ENCODE results near the gene KIF22. TPM values are rescaled to one million over a fixed set of nuclear protein-coding genes. Genes with fewer than 3 reads are reported as not detected.
"Not testable (repeated sequence)": the region's sequence is repeated elsewhere in the genome, so short reads cannot be mapped to it uniquely, and the experiment has no call there.

KIF22 gene
- total RNA-seq, 1 experiment from 2014 or later: 120 TPM

DNA sequence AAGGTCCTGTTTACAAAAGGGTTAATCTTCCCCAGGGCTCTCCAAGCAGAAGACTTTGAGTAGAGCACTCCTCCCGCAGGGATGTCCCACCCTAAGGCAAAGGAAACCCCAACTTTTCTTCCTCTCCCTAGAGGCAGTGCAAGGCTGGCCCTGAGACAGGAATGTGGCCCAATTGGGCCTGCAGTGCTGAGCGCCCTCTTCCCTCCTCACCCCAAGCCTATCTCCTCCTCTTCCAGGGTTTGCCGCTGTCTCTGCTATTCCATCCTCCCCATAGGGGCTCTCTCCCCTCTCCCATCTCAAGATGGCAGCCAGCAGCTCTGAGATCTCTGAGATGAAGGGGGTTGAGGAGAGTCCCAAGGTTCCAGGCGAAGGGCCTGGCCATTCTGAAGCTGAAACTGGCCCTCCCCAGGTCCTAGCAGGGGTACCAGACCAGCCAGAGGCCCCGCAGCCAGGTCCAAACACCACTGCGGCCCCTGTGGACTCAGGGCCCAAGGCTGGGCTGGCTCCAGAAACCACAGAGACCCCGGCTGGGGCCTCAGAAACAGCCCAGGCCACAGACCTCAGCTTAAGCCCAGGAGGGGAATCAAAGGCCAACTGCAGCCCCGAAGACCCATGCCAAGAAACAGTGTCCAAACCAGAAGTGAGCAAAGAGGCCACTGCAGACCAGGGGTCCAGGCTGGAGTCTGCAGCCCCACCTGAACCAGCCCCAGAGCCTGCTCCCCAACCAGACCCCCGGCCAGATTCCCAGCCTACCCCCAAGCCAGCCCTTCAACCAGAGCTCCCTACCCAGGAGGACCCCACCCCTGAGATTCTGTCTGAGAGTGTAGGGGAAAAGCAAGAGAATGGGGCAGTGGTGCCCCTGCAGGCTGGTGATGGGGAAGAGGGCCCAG lies 22.4 kb downstream of the KIF22 start:
- DNase-seq (ENCODE audit: low read depth): no peak

DNA sequence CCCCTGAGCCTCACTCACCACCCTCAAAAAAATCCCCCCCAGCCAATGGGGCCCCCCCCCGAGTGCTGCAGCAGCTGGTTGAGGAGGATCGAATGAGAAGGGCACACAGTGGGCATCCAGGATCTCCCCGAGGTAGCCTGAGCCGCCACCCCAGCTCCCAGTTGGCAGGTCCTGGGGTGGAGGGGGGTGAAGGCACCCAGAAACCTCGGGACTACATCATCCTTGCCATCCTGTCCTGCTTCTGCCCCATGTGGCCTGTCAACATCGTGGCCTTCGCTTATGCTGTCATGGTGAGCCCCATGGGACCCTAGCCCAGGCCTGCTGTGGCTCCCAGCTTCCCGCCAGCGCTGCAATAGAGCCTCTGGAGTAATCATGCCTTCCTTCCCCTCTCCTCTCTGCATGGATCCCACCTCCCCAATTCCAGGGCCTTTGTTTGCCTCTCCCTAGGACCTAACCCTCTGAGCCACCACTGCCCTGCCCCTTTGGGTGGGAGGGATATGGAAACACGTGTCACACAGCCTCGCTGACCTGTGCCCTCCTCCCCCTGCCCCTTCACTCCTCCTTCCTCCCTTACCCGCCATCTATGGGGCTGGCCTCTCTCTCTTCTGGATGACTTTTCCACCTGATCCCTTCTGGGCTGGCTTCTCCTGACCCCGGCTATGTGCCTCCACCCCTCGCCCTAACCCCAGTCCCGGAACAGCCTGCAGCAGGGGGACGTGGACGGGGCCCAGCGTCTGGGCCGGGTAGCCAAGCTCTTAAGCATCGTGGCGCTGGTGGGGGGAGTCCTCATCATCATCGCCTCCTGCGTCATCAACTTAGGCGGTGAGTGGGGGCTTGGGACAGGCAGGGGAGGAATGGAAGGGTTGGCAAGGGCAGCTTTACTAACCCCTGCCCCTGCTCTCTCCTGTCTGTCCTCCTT lies 23.4 kb downstream of the KIF22 start:
- DNase-seq (ENCODE audit: low read depth): no peak

DNA sequence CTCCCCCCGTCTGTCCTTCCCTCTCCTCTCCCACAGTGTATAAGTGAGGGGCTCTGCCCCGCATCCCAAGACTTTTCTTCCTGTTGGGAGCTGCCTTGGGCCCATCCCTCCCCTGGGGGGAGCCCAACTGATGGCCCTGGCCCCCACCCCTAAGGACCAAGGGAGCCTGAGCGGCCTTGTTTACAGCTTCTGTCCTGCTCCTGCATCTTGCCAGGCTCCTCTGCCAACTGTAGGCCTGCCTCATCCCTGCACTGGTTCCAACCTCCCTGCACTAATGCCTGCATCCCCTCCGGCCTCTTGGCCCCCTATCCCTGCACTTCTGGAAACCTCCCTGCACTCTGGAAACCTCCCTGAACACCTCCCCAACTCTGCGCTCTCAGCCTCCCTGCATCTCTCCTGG lies 24.0 kb downstream of the KIF22 start:
- no peak for DNase-seq (ENCODE audit: low read depth)

DNA sequence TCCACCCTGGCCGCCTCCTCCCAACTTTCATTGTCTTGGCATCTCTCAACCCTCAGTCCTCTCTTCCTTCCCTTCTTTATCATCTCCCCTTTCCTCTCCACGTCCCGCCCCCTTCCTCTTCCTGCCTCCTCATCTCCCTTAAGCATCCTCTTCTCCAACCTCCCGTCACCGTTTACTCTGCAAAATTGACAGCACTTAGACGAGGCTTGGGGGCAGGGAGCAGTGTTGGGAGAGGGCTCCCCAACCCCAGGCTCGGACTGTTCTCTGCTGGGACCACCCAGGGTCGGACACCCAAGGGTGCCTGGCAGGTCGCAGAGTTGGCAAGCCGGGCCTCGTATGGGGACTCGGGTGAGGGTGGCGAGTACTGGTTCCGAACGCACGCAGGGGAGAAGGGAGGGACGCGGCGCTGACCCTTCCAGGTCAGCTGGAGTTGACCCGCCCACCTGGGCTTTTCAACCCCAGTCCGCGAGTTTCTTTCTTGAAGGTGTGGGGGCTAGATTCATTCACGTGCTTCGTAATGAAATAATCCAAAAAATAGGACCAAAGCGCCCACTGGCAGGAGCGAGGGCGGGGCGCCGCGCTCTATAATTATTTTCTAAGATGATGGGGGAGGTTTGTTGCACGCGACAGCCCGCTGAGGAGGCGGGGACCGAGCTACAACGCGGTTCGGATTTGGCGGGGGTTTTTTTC lies 24.6 kb downstream of the KIF22 start:
- DNase-seq (ENCODE audit: low read depth): no peak

DNA sequence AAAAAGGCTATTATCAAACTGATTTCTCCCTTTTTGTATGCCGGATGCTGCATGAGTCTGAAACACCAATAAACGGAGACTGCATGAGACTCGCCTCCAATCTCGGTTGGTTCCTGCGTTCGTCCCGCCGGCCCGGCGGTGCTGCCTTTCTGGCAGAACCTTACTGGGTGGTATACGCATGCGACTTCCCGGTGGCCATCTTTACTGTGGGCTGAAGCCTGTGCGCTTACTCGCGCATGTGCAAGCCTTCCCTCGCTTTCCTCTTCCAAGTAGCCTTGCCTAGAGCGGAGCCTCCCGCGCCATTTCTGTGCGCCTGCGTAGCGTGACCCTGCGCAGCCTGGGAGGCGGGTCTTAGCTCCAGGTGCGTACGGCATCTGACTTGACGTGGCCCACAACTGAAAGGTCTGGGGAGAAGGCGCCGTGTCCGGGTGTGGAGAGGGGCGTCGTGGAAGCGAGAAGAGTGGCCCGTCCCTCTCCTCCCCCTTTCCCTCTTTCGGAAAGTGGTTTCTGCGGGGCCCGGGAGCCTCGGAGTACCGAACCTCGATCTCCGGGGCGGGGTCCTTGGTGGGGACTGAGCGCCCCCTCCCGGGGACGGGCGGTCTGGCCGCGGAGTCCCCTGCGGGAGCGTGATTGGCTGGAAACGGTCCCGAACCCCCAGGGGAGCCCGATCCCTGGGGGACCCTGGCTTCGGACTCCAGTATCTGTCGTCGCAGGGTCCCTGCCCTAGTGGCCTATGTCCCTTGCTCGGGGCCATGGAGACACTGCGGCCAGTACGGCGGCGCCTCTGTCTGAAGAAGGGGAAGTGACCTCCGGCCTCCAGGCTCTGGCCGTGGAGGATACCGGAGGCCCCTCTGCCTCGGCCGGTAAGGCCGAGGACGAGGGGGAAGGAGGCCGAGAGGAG lies 25.5 kb downstream of the KIF22 start, which contains the start of gene PAGR1:
Gene PAGR1, plus strand, starts transcription at position 360 of the 901 bp plus-strand sequence. Its CDS starts 374 bp downstream, at position 734.
- peak; percentile 98 for DNase-seq (ENCODE audit: low read depth)

DNA sequence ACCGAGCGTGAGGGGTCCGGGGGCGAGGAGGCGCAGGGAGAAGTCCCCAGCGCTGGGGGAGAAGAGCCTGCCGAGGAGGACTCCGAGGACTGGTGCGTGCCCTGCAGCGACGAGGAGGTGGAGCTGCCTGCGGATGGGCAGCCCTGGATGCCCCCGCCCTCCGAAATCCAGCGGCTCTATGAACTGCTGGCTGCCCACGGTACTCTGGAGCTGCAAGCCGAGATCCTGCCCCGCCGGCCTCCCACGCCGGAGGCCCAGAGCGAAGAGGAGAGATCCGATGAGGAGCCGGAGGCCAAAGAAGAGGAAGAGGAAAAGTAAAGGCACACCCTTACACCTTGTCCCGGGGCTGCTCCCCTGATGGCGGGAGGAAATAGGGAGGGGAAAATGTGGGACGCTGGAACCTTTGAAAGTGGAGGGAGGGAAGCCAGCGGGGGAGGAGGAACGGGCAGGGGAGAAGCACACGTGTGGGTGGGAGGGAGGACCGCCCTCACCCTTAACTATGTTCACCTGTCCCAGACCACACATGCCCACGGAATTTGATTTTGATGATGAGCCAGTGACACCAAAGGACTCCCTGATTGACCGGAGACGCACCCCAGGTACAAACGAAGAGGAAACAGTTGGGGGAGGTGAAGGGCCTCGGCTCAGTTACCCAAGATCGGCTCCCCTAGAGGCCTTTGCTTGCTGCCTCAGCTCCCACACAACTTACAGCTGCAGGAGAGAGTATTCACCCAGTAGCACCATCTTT lies 26.3 kb downstream of the KIF22 start:
- DNase-seq (ENCODE audit: low read depth): peak; percentile 64

DNA sequence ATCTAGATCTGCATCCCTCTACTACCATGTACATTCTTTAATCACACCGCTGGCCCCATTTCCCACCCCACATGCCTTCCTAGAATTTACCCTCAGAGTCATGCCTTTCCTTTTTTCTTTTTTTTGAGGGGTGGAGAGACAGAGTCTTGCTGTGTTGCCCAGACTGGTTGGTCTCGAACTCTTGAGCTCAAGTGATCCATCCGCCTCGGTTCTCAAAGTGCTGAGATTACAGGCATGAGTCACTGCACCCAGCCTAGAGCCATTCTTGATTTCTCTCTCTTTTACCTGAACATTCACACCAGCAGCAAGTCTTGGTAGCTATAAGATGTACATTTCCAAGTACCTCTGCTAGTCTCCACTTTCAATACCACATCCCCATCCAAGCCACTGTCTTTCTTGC lies 27.5 kb downstream of the KIF22 start:
- no peak for DNase-seq (ENCODE audit: low read depth)

DNA sequence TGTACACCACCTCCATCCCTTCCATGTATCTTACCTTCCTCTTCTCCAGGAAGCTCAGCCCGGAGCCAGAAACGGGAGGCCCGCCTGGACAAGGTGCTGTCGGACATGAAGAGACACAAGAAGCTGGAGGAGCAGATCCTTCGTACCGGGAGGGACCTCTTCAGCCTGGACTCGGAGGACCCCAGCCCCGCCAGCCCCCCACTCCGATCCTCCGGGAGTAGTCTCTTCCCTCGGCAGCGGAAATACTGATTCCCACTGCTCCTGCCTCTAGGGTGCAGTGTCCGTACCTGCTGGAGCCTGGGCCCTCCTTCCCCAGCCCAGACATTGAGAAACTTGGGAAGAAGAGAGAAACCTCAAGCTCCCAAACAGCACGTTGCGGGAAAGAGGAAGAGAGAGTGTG lies 29.0 kb downstream of the KIF22 start:
- no peak for DNase-seq (ENCODE audit: low read depth)

DNA sequence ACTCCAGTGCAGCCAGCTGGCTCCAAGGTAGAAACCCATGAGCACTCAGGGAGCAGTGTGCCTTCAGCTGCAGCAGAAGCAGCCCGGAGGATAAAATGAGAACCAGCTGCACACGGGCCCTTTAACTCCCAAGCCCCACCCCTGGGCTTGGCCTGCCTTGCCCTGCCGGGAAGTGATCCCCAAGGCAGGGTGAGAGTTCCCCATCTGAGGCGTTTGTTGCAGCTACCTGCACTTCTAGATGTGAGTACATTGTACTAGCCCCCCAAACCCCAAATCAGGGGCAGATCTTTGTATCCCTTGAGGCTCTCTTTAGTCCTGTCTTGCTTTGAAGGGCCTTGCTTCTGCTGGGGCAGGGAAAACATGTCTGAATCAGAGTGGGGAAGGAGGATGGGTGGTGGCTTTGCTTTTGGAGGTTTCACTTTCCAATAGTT lies 29.7 kb downstream of the KIF22 start, which contains the start of gene MVP:
Gene MVP, plus strand, starts transcription at position 192 of the 431 bp plus-strand sequence. CDS start 10,088 bp downstream, outside the sequence.
- peak; percentile 60 for DNase-seq (ENCODE audit: low read depth)

DNA sequence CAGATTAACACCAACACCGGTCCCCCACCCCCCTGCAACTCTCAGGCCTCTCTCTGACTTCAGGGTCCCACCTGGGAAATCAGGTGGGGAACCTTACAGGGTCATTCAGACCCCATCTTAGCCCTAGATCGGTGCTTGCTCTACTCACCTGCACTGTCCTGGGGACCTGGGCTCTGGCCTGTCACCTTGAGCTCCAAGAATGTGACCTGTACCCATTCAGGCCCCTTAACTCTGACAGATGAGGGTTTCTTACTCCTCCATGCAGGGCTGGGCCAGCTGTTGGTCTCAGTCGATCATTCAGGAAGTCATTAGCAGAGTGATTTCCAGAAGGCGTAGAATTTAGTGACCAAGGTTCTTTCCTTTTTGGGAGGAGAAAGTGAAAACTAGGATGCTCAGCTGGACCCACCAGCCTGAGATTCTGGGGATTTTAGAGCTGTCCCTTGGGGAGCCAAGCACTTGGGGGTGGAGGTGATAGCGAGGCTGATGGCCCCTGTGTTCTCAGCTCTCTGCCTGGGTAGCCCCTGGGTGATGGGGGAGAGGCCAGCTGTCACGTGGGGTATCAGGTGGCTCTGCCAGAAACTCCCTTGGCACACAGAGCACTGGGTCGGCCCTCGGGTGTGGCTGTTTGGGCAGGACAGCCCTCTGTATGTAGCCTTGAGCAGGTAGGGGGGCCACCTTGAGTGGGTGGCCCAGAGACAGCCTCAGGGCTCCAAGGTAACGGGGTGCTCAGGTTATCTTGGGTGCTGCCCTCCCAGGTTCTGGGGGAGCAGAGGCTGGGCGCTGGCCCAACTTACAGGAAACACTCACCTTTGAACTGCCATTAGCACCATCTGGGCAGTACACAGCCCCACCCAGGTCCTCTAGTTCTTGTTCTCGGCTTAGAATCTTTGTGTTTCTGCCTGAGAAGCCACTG lies 30.4 kb downstream of the KIF22 start:
- DNase-seq (ENCODE audit: low read depth): peak; percentile 54

DNA sequence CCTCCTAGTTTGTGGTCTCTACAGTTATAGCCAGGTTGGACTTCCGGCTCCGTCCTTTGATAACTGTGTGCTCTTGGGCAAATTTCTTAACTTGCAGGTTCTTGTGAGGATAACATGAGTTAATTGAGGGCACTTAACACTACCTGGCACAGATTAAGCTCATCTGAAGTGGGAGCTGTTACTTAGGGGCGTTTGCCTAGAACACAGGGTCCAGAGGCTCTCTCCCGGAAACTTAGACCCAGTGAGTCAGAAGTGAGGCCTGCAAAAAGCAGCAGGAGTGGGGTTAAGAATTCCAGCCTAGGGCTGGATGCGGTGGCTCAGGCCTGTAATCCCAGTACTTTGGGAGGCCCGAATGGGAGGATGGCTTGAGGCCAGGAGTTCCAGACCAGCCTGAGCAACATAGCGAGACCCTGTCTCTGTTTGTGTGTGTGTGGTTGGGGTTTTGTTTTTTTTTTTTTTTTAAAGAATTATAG lies 31.1 kb downstream of the KIF22 start:
- peak; percentile 90 for DNase-seq (ENCODE audit: low read depth)

DNA sequence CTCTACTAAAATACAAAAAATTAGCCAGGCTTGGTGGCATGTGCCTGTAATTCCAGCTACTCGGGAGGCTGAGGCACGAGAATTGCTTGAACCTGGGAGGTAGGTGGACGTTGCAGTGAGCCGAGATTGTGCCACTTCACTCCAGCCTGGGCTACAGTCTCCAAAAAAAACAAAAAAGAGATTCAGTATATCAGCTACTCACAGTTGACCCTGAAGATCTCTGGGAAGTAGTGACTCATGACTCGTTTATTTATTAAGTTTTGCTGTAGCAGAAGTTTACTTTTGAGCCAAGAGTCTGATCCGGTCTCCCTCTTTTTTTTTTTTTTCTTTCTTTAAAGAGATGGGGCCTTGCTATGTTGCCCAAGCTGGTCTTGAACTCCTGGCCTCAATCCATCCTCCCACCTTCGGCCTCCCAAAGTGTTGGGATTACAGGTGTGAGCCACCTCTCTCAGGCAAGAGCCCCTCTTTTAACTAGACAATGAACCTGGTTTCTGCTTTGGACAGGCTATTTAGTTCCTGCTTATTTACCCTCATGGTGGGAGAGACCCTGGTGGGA lies 34.1 kb downstream of the KIF22 start:
- DNase-seq (ENCODE audit: low read depth): peak; percentile 86

DNA sequence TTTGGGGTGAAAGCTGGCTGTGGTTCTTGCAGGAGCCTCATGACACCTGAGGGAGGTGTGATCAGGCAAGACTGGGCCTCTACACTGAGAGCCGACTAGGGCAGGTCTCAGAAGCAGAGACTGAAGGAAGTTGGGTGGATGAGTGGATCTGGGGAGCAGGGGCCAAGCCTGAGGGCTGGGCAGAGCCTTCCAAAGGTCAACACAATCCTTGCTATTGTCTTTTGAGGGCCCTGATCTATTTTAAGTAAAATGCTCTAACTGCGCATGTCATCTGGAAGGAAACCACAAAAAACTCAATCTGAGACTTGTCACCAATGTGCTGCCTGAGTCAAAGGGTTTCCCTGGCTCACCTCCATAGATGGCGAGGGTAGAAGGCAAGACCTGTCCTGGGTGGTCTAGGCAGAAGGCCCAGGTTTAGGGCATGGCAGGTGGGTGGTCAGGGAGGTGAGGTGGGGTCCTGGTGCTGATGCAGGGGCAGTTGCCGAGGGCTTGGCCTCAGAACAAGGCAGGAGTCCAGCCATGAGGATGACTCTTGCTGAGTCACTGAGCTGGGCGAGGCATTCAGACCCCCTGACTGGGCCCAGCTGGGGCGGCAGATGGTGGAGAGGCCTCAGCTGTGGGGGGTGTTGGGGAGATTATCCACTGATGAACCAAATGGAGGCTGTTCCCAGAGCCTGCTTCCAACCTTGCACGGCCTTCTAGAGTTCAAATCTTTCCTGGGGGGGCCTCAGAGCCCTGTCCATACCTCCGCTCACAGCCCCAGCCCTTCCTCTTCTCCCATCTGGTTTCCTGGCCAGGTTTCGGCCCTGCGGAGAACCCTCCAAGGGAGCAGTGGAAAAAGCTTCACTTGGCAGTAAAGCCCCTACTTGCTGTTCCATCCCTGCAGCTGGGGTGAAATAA lies 34.8 kb downstream of the KIF22 start:
- peak; percentile 96 for DNase-seq (ENCODE audit: low read depth)

DNA sequence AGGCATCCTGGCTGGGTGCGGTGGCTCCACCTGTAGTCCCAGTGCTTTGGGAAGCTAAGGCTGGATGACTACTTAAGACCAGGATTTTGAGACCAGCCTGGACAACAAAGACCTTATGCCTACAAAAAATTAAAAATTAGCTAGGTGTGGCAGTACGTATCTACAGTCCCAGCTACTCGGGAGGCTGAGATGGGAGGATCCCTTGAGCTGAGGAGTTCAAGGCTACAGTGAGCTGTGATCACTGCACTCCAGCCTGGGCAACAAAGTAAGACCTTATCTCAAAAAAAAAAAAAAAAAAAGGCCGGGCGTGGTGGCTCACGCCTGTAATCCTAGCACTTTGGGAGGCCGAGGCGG lies 35.8 kb downstream of the KIF22 start:
- no peak for DNase-seq (ENCODE audit: low read depth)

DNA sequence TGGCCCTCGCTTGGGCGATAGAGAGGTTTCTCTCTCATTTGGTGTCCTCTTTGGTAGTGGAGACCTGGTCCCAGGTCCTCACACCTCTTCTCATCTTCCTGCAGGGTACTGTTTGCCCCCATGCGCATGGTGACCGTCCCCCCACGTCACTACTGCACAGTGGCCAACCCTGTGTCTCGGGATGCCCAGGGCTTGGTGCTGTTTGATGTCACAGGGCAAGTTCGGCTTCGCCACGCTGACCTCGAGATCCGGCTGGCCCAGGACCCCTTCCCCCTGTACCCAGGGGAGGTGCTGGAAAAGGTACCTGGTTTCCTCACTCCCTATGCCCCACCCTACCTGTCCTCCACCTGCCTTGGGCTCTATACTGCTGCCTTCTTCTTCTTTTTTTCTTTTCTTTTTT lies 40.2 kb downstream of the KIF22 start:
- no peak for DNase-seq (ENCODE audit: low read depth)

DNA sequence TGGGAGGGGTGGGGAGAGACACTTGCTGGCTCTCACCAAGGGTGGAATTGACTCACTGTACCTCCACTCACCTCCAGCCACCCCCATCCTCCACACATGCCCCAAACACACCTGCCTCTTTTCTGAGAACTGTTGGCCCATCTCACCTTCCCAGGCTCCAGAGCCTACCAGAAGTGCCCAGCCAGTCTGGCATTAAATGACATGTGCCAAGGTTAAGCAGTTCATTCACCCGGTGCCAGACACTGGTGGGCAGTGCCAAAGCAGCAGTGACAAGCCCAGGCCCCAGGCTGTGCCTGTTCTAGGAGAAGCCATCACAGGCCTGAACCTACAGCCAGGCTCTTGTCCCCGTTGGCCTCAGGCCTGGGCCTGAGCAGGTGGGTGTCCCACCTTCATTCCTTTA lies 40.9 kb downstream of the KIF22 start:
- no peak for DNase-seq (ENCODE audit: low read depth)

DNA sequence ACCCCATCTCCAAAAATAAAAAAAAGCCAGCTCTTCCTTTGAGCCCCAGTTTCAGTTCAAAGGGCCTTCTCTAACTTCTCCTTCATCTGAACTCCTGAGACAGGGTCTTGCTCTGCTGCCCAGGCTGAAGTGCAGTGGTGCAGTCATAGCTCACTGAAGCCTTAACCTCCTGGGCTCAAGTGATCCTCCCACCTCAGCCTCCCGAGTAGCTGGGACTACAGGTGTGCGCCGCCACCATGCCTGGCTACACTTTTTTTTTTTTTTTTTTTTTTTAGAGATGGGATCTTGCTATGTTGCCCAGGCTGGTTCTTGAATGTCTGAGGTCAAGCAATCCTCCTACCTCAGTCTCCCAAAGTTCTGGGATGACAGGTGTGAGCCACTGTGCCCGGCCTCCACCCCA lies 42.7 kb downstream of the KIF22 start:
- not testable (repeated sequence) for DNase-seq (ENCODE audit: low read depth)

Measured in HT1080 (cell line).